WTC11 (cell line): ENCODE measurements around the gene BACH2.

Experiments used
- ATF3 ChIP-seq: sonication (generic); formaldehyde crosslinking; conservative IDR thresholded peaks from 2 replicates; pipeline ENCODE4 v1.8.1; 2022; ENCODE audit warnings: mild to moderate bottlenecking, missing genetic modification reagents
- CTCF ChIP-seq: fragments of 200-600 bp; IDR thresholded peaks from 2 replicates; pipeline ENCODE4 v1.8.0; 2022; ENCODE audit warnings: antibody characterized with exemption
- MAX ChIP-seq: sonication (generic); formaldehyde crosslinking; IDR thresholded peaks from 2 replicates; pipeline ENCODE4 v1.8.0; 2022; ENCODE audit warnings: mild to moderate bottlenecking, missing genetic modification reagents
- MLX ChIP-seq: sonication (generic); formaldehyde crosslinking; IDR thresholded peaks from 2 replicates; pipeline ENCODE4 v1.8.1; 2023; ENCODE audit warnings: mild to moderate bottlenecking, missing genetic modification reagents, moderate library complexity
- NR2C2 ChIP-seq: sonication (generic); formaldehyde crosslinking; IDR thresholded peaks from 2 replicates; pipeline ENCODE4 v1.8.0; 2022; ENCODE audit warnings: mild to moderate bottlenecking, missing genetic modification reagents
- TCF7 ChIP-seq: sonication (generic); formaldehyde crosslinking; IDR thresholded peaks from 2 replicates; pipeline ENCODE4 v1.8.0; 2022; ENCODE audit warnings: mild to moderate bottlenecking, low read depth, missing genetic modification reagents, moderate library complexity
- TF ChIP-seq, protein P1 (sequence below): sonication (generic); formaldehyde crosslinking; IDR thresholded peaks from 2 replicates; pipeline ENCODE4 v1.8.1; 2023; ENCODE audit warnings: mild to moderate bottlenecking, missing genetic modification reagents, moderate library complexity

DNA sequence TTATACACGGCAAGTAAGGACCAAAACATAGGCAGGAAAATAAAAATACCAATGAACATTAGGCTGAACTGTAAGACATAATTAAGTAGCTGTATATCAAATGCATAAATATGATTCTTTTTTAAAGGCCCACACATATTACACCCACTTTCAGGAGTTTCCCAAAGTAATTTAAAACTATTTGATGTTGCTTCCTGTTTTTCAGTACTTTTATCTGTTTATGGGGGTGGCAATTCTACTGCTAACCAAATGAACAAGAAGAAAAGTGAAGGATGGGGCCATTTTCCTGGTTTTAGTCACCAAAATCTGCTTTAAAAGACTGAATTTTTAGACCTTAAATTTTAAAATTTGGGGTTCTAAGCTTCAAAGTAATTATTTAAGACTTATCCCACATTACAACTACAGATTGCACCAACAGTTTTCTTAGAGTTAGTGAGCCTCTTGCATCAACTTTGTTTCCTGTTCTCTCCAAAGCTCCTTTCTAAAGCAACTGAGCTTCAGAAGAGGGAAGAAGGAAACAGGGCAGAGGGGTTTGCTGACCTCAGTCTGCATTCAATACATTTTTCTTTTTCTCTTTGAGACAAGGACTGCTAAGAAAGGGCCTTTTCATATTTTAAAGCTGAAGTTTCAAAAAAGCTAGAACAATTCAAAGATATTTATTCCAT, 191.0 kb downstream of the BACH2 start:
- TF ChIP-seq CTCF (no peak), MAX (CRISPR knock-in tag) (no peak), ATF3 (no peak), NR2C2 (CRISPR knock-in tag) (no peak), MLX (no peak), TCF7 (no peak)
- TF ChIP-seq, protein P1, sequence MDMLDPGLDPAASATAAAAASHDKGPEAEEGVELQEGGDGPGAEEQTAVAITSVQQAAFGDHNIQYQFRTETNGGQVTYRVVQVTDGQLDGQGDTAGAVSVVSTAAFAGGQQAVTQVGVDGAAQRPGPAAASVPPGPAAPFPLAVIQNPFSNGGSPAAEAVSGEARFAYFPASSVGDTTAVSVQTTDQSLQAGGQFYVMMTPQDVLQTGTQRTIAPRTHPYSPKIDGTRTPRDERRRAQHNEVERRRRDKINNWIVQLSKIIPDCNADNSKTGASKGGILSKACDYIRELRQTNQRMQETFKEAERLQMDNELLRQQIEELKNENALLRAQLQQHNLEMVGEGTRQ (CRISPR knock-in tag) = no peak
